Neural cell (in vitro differentiated cells): Measurements from ENCODE around the gene ZNF407. TPM values are rescaled to one million over a fixed set of nuclear protein-coding genes. Genes with fewer than 3 reads are reported as not detected.

Experiments
- H2AFZ ChIP-seq: fragments of 200-600, 300-800 bp; sonication (generic), shearing (Covaris generic); 2 replicates; pipeline ENCODE4 v1.6.0; 2014; ENCODE audit warnings: low read depth, mild to moderate bottlenecking, antibody characterized with exemption, low read length, moderate library complexity
- H3F3A ChIP-seq: fragments of 200-600 bp; shearing (Covaris generic); 2 replicates; pipeline ENCODE4 v1.6.1; 2016; ENCODE audit warnings: mild to moderate bottlenecking, moderate library complexity, mixed read lengths, antibody characterized with exemption, low read length; ENCODE audit not compliant: insufficient read depth, poor library complexity, severe bottlenecking
- H3K27ac ChIP-seq: fragments of 200-600, 300-800 bp; sonication (generic), shearing (Covaris generic); 2 replicates; pipeline ENCODE4 v1.5.1; 2014; ENCODE audit warnings: mild to moderate bottlenecking, low read length, moderate library complexity
- H3K27me3 ChIP-seq: fragments of 300-800, 200-600 bp; sonication (generic), shearing (Covaris generic); 2 replicates; pipeline ENCODE4 v1.6.0; 2014; ENCODE audit warnings: mild to moderate bottlenecking, low read depth, low read length, moderate library complexity; ENCODE audit not compliant: insufficient read depth
- H3K36me3 ChIP-seq: fragments of 300-800, 200-600 bp; sonication (generic), shearing (Covaris generic); 2 replicates; pipeline ENCODE4 v1.5.1; 2014; ENCODE audit warnings: mild to moderate bottlenecking, antibody characterized with exemption, low read length, moderate library complexity; ENCODE audit not compliant: insufficient read depth
- H3K4me2 ChIP-seq: fragments of 300-800, 200-600 bp; sonication (generic), shearing (Covaris generic); 2 replicates; pipeline ENCODE4 v1.6.0; 2014; ENCODE audit warnings: mild to moderate bottlenecking, low read length
- H3K4me3 ChIP-seq: fragments of 300-800, 200-600 bp; sonication (generic), shearing (Covaris generic); 2 replicates; pipeline ENCODE4 v1.5.1; 2014; ENCODE audit warnings: mild to moderate bottlenecking, low read length, moderate library complexity
- H3K79me2 ChIP-seq: fragments of 200-600 bp; shearing (Covaris generic); replicated peaks from 2 replicates; pipeline ENCODE4 v1.6.0; 2014; ENCODE audit warnings: mild to moderate bottlenecking, low read length, moderate library complexity; ENCODE audit not compliant: insufficient read depth
- H3K9ac ChIP-seq: fragments of 300-800, 200-600 bp; sonication (generic), shearing (Covaris generic); 2 replicates; pipeline ENCODE4 v1.6.1; 2016; ENCODE audit warnings: mild to moderate bottlenecking, low read length, mixed read lengths
- H3K9me2 ChIP-seq: fragments of 200-600 bp; shearing (Covaris generic); 2 replicates; pipeline ENCODE4 v1.6.1; 2016; ENCODE audit warnings: mild to moderate bottlenecking, low read length, mixed read lengths; ENCODE audit not compliant: insufficient read depth
- H3K9me3 ChIP-seq: fragments of 200-600, 300-800 bp; sonication (generic), shearing (Covaris generic); 2 replicates; pipeline ENCODE4 v1.6.1; 2016; ENCODE audit warnings: mild to moderate bottlenecking, mixed run types, low read length, moderate library complexity, mixed read lengths
- H4K20me1 ChIP-seq: fragments of 200-600 bp; shearing (Covaris generic); 2 replicates; pipeline ENCODE4 v1.6.1; 2016; ENCODE audit warnings: mild to moderate bottlenecking, mixed run types; ENCODE audit not compliant: insufficient read depth
- CTCF ChIP-seq: fragments of 450-650 bp; IDR thresholded peaks from 2 replicates; pipeline ENCODE4 v1.5.1; 2014; ENCODE audit warnings: antibody characterized with exemption, mild to moderate bottlenecking, moderate library complexity; ENCODE audit not compliant: poor library complexity, severe bottlenecking
- EP300 ChIP-seq: fragments of 450-650 bp; conservative IDR thresholded peaks from 2 replicates; pipeline ENCODE4 v1.6.1; 2014; ENCODE audit warnings: antibody characterized with exemption, mild to moderate bottlenecking, moderate library complexity; ENCODE audit not compliant: poor library complexity, severe bottlenecking
- EZH2 ChIP-seq: fragments of 200-600, 300-800 bp; shearing (Covaris generic), sonication (generic); IDR thresholded peaks from 2 replicates; pipeline ENCODE4 v1.6.1; 2014; ENCODE audit warnings: antibody characterized with exemption, low read length, borderline replicate concordance, mild to moderate bottlenecking; ENCODE audit not compliant: insufficient read depth, poor library complexity, severe bottlenecking
- MXI1 ChIP-seq: fragments of 450-650 bp; conservative IDR thresholded peaks from 2 replicates; pipeline ENCODE4 v1.6.1; 2014; ENCODE audit warnings: antibody characterized with exemption, mild to moderate bottlenecking; ENCODE audit not compliant: poor library complexity, severe bottlenecking
- POLR2AphosphoS5 ChIP-seq: IDR thresholded peaks from 2 replicates; pipeline ENCODE4 v1.6.1; 2012
- RAD21 ChIP-seq: fragments of 450-650 bp; conservative IDR thresholded peaks from 2 replicates; pipeline ENCODE4 v1.6.1; 2014; ENCODE audit warnings: antibody characterized with exemption, mild to moderate bottlenecking, moderate library complexity
- REST ChIP-seq: IDR thresholded peaks from 2 replicates; pipeline ENCODE4 v1.6.1; 2012; ENCODE audit warnings: borderline replicate concordance
- SMC3 ChIP-seq: fragments of 450-650 bp; conservative IDR thresholded peaks from 2 replicates; pipeline ENCODE4 v1.6.1; 2014; ENCODE audit warnings: antibody characterized with exemption, mild to moderate bottlenecking, moderate library complexity; ENCODE audit not compliant: poor library complexity
- TAF1 ChIP-seq: IDR thresholded peaks from 2 replicates; pipeline ENCODE4 v1.6.1; 2012; ENCODE audit warnings: low read depth
- polyA plus RNA-seq: library from polyadenylated mRNA; depleted of rRNA; stranded (reverse); fragments of >200 nt; gene quantifications from 2 replicates; pipeline ENCODE4 v1.2.3, GENCODE V29; 2014

The ZNF407 gene
- polyA plus RNA-seq, 1 donor from 2014 or later = 2.9 TPM

GRCh38 chr18:74818516-74819175 is 221.0 kb downstream of the ZNF407 start:
- Histone ChIP-seq H3F3A (no peaks in the 10 kb centered on the region), H3K4me2 (no peak overlapping the region), H3K27me3 (no peaks in the 10 kb centered on the region), H3K36me3 (no peaks in the 10 kb centered on the region), H2AFZ (no peak overlapping the region), H3K4me3 (no peak overlapping the region), H4K20me1 (no peaks in the 10 kb centered on the region), H3K9me3 (no peaks in the 10 kb centered on the region), H3K79me2 (no peaks in the 10 kb centered on the region), H3K9me2 (no peaks in the 10 kb centered on the region), H3K27ac (no peak overlapping the region), H3K9ac (no peak overlapping the region)
- TF ChIP-seq MXI1 (no peak), RAD21 (no peak)

DNA sequence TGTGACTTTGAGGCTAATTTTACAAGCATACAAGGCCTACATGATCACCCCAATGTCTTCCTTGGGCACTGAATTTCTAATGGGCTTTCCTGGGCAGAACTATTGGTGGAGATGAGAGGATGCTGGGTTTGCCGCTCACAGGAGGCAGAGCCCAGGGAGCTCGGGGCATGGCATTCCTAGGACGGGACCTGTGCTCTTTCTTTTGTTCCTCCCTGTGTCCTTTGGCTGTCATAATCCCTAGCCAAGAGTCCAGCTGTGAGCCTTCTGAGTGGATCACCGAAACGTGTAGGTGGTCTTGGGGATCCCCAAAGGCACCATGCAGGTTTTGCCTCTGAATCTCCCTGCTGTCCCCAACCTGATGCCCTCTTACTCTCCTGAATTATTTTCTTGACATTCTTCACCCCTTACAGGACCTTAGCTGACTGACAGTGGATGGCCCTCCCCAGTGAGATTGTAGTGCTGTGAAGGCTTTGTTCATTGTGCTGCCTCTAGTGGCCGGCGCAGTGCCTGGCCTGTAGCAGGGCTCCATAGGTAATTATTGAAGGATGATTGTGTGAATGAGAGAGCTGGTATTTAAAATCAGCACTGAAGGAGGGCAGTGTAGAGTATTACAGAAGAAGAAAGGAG is 221.9 kb downstream of the ZNF407 start:
- Histone ChIP-seq H3K9me3 (no peaks in the 10 kb centered on the region), H3K27ac (no peak overlapping the region), H3K36me3 (no peaks in the 10 kb centered on the region), H3K4me2 (no peak overlapping the region), H3K9ac (no peak overlapping the region), H3K9me2 (no peaks in the 10 kb centered on the region), H3K4me3 (no peak overlapping the region), H3K27me3 (no peaks in the 10 kb centered on the region), H4K20me1 (no peaks in the 10 kb centered on the region), H2AFZ (no peak overlapping the region), H3F3A (no peaks in the 10 kb centered on the region), H3K79me2 (no peaks in the 10 kb centered on the region)
- TF ChIP-seq CTCF = peak; percentile 39
- no peak for TF ChIP-seq SMC3

GRCh38 chr18:74820160-74820780 is 222.6 kb downstream of the ZNF407 start:
- TF ChIP-seq CTCF (no peak), MXI1 (no peak), TAF1 (no peak), EZH2 (no peak), POLR2AphosphoS5 (no peak), EP300 (no peak), RAD21 (no peak), SMC3 (no peak), REST (no peak)
- Histone ChIP-seq H3K9me2 (no peaks in the 10 kb centered on the region), H3F3A (no peaks in the 10 kb centered on the region), H3K27ac (no peak overlapping the region), H4K20me1 (no peaks in the 10 kb centered on the region), H3K9ac (no peak overlapping the region), H3K9me3 (no peaks in the 10 kb centered on the region), H3K27me3 (no peaks in the 10 kb centered on the region), H3K4me3 (no peak overlapping the region), H3K4me2 (no peak overlapping the region), H2AFZ (no peak overlapping the region), H3K79me2 (no peaks in the 10 kb centered on the region), H3K36me3 (no peaks in the 10 kb centered on the region)
